MM.1S (cell line): ENCODE results near the gene LEF1.

ENCODE experiments used
- CTCF ChIP-seq: fragments of 300-600 bp; sonication (generic); IDR thresholded peaks from 2 replicates; pipeline ENCODE4 v1.5.1; 2016; ENCODE audit warnings: antibody characterized with exemption, low read length, mixed read lengths
- EZH2 ChIP-seq: fragments of 300-600 bp; sonication (generic); optimal IDR thresholded peaks from 2 replicates; pipeline ENCODE3; 2017; ENCODE audit warnings: low read depth, mild to moderate bottlenecking, antibody characterized with exemption, low read length, mixed read lengths
- EZH2phosphoT487 ChIP-seq: fragments of 300-600 bp; sonication (generic); IDR thresholded peaks from 2 replicates; pipeline ENCODE4 v1.6.1; 2018; ENCODE audit warnings: antibody characterized with exemption, low read length

- TF ChIP-seq CTCF (no peak), EZH2phosphoT487 (no peak), EZH2 (no peak)
Observed at GRCh38 chr4:108140328-108140727, 28.4 kb downstream of the LEF1 start.
